Activated naive CD4-positive, alpha-beta T cell treated with anti-CD3 and anti-CD28 coated beads, Interleukin-2, amount 50 U/mL, for 24 hours (primary cell): ENCODE measurements around the gene TMEM37.

Experiments used
- H3K27ac Mint-ChIP-seq: one replicate; pipeline ENCODE4 v1.8.0; 2021; ENCODE audit warnings: mild to moderate bottlenecking, mixed read lengths
- H3K27me3 Mint-ChIP-seq: one replicate; pipeline ENCODE4 v1.8.0; 2021; ENCODE audit warnings: mixed read lengths
- H3K36me3 Mint-ChIP-seq: one replicate; pipeline ENCODE4 v1.8.0; 2021; ENCODE audit warnings: mixed read lengths
- H3K4me1 Mint-ChIP-seq: one replicate; pipeline ENCODE4 v1.8.0; 2021; ENCODE audit warnings: mixed read lengths
- H3K4me3 Mint-ChIP-seq: one replicate; pipeline ENCODE4 v1.8.0; 2021; ENCODE audit warnings: mild to moderate bottlenecking, mixed read lengths
- H3K9me3 Mint-ChIP-seq: one replicate; pipeline ENCODE4 v1.8.0; 2021; ENCODE audit warnings: mixed read lengths

Gene TMEM37

DNA sequence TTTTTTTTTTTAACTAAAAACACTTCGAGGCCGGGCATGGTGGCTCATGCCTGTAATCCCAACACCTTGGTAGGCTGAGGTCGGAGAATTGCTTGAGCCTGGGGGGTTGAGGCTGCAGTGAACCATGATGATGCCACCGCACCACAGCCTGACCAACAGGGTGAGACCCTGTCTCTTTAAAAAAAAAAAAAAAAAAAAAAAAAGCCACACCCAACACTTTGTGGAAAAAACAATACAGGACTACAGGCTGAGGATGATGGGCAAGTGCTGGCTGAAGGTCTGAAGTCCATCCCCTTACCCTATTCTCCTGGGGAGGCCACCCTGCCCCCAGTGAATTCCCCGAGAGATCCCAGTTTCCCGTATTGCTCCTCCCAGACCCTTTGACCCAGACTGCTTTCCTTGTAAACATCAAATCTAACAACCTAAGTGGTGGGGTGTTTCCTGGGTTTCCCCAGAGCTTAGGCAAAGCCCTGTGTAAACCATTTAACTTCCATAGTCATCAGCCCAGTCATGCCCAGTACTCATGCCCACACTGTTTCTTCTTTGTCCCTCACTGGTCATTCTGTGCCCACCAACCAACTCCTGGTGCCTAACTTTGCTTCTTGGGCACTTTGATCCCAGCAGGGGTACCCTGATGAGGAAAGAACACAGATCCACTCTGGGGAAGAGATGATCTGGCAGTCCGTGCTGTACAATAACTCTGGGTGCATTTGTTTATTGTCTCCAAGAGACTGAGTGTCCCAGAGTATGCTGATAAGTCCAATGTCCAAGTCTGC, 5.8 kb upstream of the TMEM37 start:
- no peak overlapping the region for H3K27ac Mint-ChIP-seq
- no peak overlapping the region for H3K4me3 Mint-ChIP-seq
- no peaks in the 10 kb centered on the region for H3K9me3 Mint-ChIP-seq
- peaks cover 46% of the 10 kb centered on the region for H3K27me3 Mint-ChIP-seq
- H3K36me3 Mint-ChIP-seq = no peaks in the 10 kb centered on the region
- no peaks in the 10 kb centered on the region for H3K4me1 Mint-ChIP-seq

DNA sequence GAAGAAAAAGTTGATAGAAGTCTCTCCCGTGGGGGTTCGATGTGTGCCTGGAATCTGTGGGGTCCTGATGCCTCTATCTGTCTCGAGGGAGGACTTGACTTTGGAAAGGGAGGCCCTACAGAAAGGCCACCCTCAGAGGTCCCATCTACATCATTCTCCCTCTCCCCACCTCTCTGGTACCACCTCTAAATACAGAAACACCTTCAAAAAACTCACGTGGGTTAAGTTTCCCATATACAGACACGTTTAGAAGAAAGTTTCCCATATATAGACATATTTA, 5.3 kb upstream of the TMEM37 start:
- no peaks in the 10 kb centered on the region for H3K4me1 Mint-ChIP-seq
- no peak overlapping the region for H3K4me3 Mint-ChIP-seq
- H3K36me3 Mint-ChIP-seq = no peaks in the 10 kb centered on the region
- H3K27me3 Mint-ChIP-seq = peaks cover 50% of the 10 kb centered on the region
- H3K27ac Mint-ChIP-seq = no peak overlapping the region
- H3K9me3 Mint-ChIP-seq = no peaks in the 10 kb centered on the region

DNA sequence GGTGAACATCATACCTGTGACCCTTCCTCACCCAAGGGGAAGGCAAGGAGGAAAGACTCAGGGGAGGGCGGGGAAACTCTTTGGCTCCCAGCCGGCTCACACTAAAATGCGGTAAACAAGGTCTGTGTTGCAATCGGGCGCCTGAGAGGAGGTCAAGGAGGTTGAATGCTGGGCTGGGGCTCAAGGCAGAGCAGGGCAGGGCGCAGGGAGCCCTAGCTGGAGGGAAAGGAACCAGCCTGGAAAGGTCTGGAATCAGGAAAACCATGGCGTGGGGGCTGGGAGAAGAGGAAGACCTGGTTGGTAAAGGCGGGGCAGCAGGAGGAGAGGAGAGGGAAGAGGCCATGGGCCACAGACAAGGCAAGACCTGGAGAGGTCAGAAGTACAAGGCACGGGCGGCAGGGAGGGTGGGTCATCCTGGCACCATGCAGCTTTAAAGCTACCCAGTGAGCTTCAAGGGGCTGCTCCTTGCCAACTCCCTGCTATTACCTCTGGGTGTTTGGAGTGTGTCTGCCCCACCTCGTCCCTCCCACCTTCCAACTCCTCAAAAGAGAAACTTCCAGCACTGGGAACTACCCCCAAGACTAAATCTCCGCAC, 4.8 kb upstream of the TMEM37 start:
- Mint-ChIP-seq H3K9me3 (no peaks in the 10 kb centered on the region), H3K4me1 (no peaks in the 10 kb centered on the region), H3K27me3 (peaks cover 46% of the 10 kb centered on the region), H3K4me3 (no peak overlapping the region), H3K27ac (no peak overlapping the region), H3K36me3 (no peaks in the 10 kb centered on the region)

GRCh38 chr2:119427756-119428155, 3.9 kb upstream of the TMEM37 start:
- H3K4me3 Mint-ChIP-seq = no peak overlapping the region
- H3K4me1 Mint-ChIP-seq = peaks cover 7% of the 10 kb centered on the region
- no peaks in the 10 kb centered on the region for H3K36me3 Mint-ChIP-seq
- H3K27me3 Mint-ChIP-seq = peaks cover 48% of the 10 kb centered on the region
- no peaks in the 10 kb centered on the region for H3K9me3 Mint-ChIP-seq
- no peak overlapping the region for H3K27ac Mint-ChIP-seq

DNA sequence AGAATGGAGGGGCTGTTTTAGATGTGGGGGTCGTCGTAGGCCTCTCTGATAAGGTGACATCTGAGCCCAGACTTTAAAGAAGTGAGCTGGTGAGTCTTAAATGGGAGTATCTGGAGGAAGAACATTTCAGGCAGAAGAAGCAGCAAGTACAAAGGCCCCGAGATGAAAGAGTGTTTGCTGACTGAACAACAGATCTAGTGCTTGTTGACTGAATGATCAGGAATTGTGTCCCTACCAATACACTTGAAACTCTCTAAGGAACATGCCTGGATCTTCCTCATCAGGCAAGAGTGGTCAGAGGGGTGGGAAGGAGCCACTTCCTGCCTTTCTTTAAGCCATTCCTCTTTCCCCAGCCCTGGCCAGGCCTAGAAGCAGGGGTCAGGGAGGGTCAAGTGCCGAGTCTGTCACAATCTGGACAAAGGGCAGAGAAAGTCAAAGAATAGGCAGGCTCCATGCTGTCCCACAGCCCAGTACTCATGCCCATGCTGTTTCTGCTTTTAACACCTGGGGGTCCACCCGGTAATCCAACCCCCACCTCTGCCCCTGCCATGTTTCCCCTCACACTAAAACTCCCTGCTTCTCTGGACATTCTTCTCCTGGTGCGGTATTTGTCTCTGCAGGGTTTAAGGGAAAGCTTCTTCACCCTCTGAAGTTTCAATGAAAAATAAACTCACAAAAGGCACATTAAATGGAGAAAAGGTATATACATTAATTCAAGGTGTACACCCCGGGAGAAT, 3.0 kb upstream of the TMEM37 start:
- Mint-ChIP-seq H3K36me3 (no peaks in the 10 kb centered on the region), H3K9me3 (no peaks in the 10 kb centered on the region)

GRCh38 chr2:119429225-119429981, 2.3 kb upstream of the TMEM37 start:
- Mint-ChIP-seq H3K4me1 (peaks cover 7% of the 10 kb centered on the region), H3K27ac (no peak overlapping the region), H3K27me3 (peaks cover 55% of the 10 kb centered on the region), H3K4me3 (no peak overlapping the region), H3K9me3 (no peaks in the 10 kb centered on the region), H3K36me3 (no peaks in the 10 kb centered on the region)

More for the DNA sequence above, 3.0 kb upstream of the TMEM37 start:
- Mint-ChIP-seq H3K27ac (no peak overlapping the region), H3K4me3 (no peak overlapping the region), H3K27me3 (peaks cover 55% of the 10 kb centered on the region), H3K4me1 (peaks cover 7% of the 10 kb centered on the region)

- no peak overlapping the region for H3K4me3 Mint-ChIP-seq
- no peak overlapping the region for H3K27ac Mint-ChIP-seq
- peaks cover 7% of the 10 kb centered on the region for H3K4me1 Mint-ChIP-seq
- peaks cover 55% of the 10 kb centered on the region for H3K27me3 Mint-ChIP-seq
- no peaks in the 10 kb centered on the region for H3K9me3 Mint-ChIP-seq
- no peaks in the 10 kb centered on the region for H3K36me3 Mint-ChIP-seq
These were observed 1.6 kb upstream of the TMEM37 start for GRCh38 chr2:119430023-119430498.

GRCh38 chr2:119431976-119432850, 559 bp downstream of the TMEM37 start:
- Mint-ChIP-seq H3K4me3 (peak overlapping the region; percentile 78), H3K27ac (no peak overlapping the region), H3K4me1 (peaks cover 7% of the 10 kb centered on the region), H3K36me3 (no peaks in the 10 kb centered on the region), H3K9me3 (no peaks in the 10 kb centered on the region), H3K27me3 (peaks cover 45% of the 10 kb centered on the region)

GRCh38 chr2:119432851-119433522, 1.3 kb downstream of the TMEM37 start:
- Mint-ChIP-seq H3K4me1 (peaks cover 7% of the 10 kb centered on the region), H3K27me3 (peaks cover 40% of the 10 kb centered on the region), H3K4me3 (no peak overlapping the region), H3K36me3 (no peaks in the 10 kb centered on the region), H3K27ac (peak overlapping the region; percentile 62), H3K9me3 (no peaks in the 10 kb centered on the region)

- H3K9me3 Mint-ChIP-seq = no peaks in the 10 kb centered on the region
- peaks cover 33% of the 10 kb centered on the region for H3K27me3 Mint-ChIP-seq
- no peaks in the 10 kb centered on the region for H3K36me3 Mint-ChIP-seq
- H3K4me1 Mint-ChIP-seq = peaks cover 7% of the 10 kb centered on the region
- no peak overlapping the region for H3K4me3 Mint-ChIP-seq
- no peak overlapping the region for H3K27ac Mint-ChIP-seq
These were observed 2.1 kb downstream of the TMEM37 start for GRCh38 chr2:119433636-119434327.

DNA sequence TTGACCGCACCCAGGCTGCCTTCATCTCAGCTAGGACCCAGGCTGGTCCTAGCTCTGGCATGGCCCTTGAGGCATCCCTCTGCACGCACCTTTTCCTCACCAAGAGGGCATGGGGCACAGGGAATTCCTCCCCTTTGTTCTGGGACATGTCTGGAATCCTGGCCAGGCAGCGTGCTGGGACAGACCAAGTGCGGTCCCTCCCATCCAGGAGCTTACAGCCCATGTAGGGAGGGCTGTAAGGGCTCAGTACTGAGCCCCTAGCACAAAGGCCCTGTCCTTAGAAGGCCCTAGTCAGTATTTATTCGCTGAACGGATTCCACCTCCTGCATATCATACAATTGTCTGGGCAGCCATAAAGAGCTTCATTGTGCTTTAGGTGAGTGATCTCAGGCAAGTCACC, 3.0 kb downstream of the TMEM37 start:
- no peaks in the 10 kb centered on the region for H3K9me3 Mint-ChIP-seq
- no peak overlapping the region for H3K27ac Mint-ChIP-seq
- H3K4me3 Mint-ChIP-seq = no peak overlapping the region
- H3K27me3 Mint-ChIP-seq = peaks cover 26% of the 10 kb centered on the region
- H3K4me1 Mint-ChIP-seq = peaks cover 7% of the 10 kb centered on the region
- no peaks in the 10 kb centered on the region for H3K36me3 Mint-ChIP-seq

DNA sequence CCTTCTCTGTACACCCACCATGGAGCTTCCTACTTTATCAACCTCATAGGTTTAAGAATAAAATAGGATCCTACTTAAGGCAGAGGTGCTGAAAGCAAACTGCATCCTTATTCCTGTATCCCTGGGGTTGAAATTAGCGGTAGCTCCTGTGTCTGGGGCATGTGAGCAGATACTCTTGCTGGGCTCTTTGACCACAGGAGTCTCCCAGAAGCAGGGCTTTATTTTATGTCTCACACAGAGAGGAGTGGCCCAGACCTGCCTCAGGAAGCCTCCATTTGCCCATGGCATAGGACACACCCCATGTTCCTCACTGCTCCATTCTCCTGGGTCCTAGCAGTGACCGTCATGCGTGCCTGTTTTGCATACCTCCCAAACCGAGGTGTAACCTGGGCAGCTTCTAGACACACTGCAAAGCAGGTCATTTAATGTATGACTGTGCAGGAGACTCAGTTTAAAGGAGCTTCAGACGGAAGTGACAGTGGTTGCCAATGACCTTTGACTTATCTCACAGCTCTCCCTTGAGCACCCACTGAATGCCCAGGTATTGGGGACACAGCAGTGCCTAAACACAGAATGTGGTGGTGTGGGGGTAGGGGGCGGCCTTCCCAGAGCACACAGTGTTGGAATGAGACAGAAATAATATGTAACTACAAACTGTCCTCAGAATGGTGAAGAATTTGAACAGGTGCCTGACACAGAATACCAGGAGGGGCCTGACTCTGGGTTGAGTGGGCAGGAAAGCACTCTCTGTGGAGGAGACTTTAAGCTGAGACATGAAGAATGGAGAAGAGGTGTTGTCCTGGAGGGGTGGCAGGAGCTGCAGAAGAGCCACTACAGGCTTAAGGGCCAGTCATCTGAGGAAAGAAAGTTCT, 3.7 kb downstream of the TMEM37 start:
- H3K27ac Mint-ChIP-seq = no peak overlapping the region
- no peaks in the 10 kb centered on the region for H3K36me3 Mint-ChIP-seq
- H3K27me3 Mint-ChIP-seq = peaks cover 24% of the 10 kb centered on the region
- H3K4me1 Mint-ChIP-seq = peaks cover 7% of the 10 kb centered on the region
- no peaks in the 10 kb centered on the region for H3K9me3 Mint-ChIP-seq
- no peak overlapping the region for H3K4me3 Mint-ChIP-seq

GRCh38 chr2:119435953-119436297, 4.3 kb downstream of the TMEM37 start:
- H3K4me3 Mint-ChIP-seq = no peak overlapping the region
- peaks cover 19% of the 10 kb centered on the region for H3K27me3 Mint-ChIP-seq
- H3K27ac Mint-ChIP-seq = no peak overlapping the region
- peaks cover 7% of the 10 kb centered on the region for H3K4me1 Mint-ChIP-seq
- H3K36me3 Mint-ChIP-seq = no peaks in the 10 kb centered on the region
- H3K9me3 Mint-ChIP-seq = no peaks in the 10 kb centered on the region
